Sciatic nerve (tissue), 2 donors: ENCODE results near the gene ORC4. TPM values are rescaled to one million over a fixed set of nuclear protein-coding genes. Genes with fewer than 3 reads are reported as not detected.
"Not testable (repeated sequence)": the region's sequence is repeated elsewhere in the genome, so short reads cannot be mapped to it uniquely, and the experiment has no call there.

Experiments
- ATAC-seq: fragments of 200-7000 bp; cut with Tn5 transposase; one replicate; pipeline ENCODE4 v1.9.1; 2020; ENCODE audit warnings: mild to moderate bottlenecking, moderate library complexity
- DNase-seq: peaks from one replicate; pipeline ENCODE4 v3.0.0-alpha.2; 2020; ENCODE audit warnings: low spot score
- intact Hi-C: fragments of 100-400 bp; cut with DNase I; formaldehyde crosslinking; loops from one replicate; pipeline ENCODE4 v1.14.2; 2022
- total RNA-seq: library from RNA; stranded (reverse); fragmentation: NEBNext Ultra II Directional; extraction: Animal tissue kit (Norgen Biotek cat#: 25700); gene quantifications from one replicate; pipeline ENCODE4 v1.2.1, GENCODE V29; 2021
- donor health status: DM: no; HTN: no; CAD: no.
- donor health status: DM: no; HTN: no; CAD: no.

The ORC4 gene
- total RNA-seq, 1 donor from 2014 or later = 57.3 TPM

DNA sequence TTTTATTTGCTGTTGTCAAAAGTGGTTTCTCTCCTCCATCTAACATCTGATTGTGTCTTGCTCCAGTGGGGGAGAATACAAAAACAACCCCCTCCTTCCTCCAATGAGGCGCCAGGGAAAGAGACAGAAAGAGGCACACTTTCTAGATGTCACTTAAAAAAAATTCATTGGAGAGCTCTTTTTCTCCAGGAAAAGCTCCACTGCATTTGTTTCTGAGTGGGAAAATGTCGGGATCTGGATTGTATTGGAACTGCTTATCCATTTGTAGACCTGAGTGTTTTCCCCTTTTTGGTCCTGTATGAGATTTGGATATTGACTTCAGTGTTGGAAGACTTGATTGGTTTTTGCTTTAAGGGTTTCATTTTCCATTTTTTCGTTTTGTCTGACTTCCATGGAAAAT is 1.3 kb upstream of the ORC4 start:
- intact Hi-C loops = no loop called here
- ATAC-seq (no peak), DNase-seq (no peak)

DNA sequence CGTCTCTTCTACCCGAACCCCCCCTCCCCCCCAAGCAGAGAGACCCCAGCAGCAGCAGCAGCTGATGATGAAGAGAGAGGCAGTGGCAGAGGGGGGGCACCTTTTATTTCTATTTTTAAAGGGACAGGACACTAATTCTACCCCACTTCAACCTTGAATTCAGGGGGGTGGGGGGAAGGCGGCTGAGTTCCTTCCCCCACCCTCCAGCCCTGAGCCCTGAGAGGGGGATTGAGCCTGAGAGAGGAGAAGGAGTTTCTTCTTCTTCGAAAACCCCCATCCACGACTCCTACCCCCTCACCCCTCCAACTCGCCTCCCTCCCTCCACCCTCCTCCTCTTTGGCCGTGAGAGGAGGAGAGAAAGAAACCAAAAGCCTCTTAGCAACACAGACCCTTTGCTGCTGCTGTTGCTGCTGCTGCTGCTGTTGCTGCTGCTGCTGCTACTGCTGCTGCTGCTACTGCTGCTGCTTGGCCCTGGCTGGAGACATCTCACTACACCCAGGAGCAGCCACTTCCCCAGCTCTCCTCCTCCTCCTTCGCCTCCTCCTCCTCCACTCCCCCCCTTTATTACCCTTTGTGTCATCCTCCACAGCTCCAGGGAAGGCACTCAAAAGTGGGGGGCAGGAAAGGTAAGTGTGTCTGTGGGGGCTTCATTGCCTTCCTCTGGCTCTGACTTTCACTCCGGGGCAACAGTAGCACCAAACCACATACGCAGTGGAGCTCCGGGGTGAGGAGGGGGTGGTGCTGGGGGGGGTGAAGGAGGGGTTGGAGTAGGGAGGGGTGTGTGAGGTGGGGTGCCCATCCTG is 723 bp upstream of the ORC4 start, which contains the start of gene MBD5:
Gene MBD5, plus strand, starts transcription at position 33 of the 803 bp plus-strand sequence.
- intact Hi-C loops = no loop called here
- ATAC-seq (peak; percentile 47), DNase-seq (peak; percentile 63)

DNA sequence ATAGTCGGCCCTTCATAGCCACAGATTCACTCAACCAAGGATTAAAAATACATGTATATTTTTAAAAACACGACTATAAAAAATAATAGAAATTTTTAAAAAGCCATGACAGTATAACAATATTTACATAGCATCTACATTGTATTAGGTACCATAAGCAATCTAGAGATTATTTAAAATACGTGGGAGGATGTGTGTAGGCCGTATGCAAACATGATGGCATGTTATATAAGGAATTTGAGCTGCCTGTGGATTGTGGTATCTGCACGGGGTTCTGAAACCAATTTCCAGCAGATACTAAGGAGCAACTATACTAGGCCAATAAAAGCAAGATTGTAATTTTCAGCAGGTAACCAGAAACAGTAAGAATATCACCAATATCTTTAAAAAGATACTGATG is 5.9 kb downstream of the ORC4 start:
- ATAC-seq (no peak), DNase-seq (no peak)
- intact Hi-C loops = no loop called here

DNA sequence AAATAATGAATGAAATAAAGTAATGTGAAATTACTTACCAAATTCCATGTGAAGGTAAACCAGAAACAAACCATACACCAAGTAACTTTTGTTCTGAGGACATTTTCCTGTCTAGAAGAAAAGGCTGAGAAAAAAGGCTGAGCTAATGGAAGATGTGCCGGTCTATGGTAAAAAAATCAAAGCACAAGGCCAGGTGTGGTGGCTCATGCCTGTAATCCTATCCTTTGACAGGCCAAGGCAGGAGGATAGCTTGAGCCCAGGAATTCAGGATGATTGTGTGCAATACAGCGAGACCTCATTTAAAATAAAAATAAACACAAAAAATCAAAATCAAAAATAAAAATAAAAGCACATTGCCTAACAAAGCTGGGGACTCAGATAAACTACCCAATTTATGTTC is 6.7 kb downstream of the ORC4 start:
- DNase-seq (no peak), ATAC-seq (no peak)
- intact Hi-C loops = no loop called here

DNA sequence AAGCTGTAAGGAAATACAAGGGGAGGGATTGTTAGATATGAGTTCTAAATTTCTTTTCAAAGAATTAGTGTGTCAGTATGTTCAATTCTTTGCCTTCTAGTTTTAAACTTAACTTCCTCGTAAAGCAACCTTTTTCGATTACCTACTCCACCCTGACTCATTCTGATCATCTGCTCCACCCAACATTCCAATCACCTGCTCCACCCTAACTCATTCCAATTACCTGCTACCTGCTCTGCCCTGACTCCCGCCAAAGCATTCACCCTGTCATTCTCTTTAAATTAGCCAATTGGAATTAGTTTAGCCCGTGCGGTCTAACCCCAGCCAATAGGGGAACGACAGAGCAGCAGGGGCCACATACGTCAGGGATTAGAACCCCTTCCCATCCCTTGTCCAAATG is 12.1 kb downstream of the ORC4 start:
- intact Hi-C loops = not testable (repeated sequence)

DNA sequence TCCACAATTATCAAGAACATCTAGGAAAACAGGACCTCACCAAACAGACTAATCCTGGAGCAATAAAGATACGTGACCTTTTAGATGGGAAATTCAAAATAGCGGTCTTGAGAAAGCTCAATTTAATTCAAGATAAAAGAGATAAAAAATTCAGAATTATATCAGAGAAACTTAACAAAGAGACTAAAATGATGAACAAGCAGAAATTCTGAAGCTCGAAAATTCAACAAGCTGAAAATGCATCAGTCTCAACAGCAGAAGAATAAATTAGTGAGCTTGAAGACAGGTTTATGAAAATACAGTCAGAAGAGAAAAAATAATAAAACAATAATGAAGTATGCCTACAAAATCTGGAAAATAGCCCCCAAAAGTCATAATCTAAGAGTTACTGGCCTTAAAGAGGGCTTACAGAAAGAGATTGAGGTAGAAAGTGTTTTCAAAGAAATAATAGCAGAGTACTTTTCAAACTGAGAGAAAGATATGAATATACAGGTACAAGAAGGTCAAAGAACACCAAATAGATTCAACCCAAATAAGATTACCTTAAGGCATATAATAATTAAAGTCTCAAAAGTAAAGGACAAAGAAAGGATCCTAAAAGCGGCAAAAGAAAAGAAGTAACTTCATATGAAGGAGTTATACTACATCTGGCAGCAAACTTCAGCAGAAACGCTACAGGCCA is 13.2 kb downstream of the ORC4 start:
- DNase-seq (no peak), ATAC-seq (no peak)
- intact Hi-C loops = no loop called here

More for the DNA sequence above, 12.1 kb downstream of the ORC4 start:
- not testable (repeated sequence) for ATAC-seq, DNase-seq

DNA sequence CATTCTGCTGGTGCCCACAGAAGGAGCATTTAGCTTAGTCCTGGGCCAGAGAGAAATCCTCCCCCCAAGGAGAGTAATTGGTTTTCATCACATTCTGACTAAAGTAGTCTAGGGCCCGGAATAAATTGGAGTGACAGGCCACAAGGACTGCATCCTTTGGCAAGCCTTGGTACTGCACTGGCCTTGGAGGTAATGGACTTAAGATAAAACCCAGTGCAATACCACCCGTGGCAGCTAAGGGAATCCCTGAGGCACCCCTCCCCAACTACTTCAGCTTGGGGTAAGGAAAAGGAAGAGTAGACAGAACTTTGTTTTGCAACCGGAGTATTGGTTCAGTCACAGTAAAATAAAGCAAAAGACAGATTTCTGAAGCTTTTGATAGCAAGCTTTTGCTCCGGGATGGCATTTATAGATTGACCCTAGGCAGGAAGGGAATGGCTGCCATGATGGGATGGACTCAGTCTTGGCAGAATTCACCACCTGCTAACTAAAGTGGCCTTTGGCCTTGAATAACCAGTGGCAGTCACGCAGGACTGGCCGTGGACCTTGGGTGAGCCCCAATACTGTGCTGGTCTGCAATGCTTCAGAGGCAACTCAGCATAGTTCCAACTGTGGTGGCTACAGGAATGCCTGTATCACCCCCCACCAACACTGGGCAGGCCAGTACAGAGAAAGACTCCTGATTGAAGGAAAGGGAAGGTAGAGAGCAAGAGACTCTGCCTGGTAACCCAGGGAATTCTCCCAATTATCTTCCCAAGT is 14.1 kb downstream of the ORC4 start:
- no peak for DNase-seq
- no peak for ATAC-seq
- intact Hi-C loops = no loop called here

DNA sequence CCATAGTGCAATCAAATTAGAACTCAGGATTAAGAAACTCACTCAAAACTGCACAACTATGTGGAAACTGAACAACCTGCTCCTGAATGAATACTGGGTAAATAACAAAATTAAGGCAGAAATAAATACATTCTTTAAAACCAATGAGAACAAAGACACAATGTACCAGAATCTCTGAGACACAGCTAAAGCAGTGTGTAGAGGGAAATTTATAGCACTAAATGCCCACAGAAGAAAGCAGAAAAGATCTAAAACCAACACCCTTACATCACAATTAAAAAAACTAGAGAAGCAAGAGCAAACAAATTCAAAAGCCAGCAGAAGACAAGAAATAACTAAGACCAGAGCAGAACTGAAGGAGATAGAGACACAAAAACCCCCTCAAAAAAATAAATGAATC is 18.1 kb downstream of the ORC4 start:
- not testable (repeated sequence) for DNase-seq, ATAC-seq
- intact Hi-C loops = loop anchor here (5.0 kb wide), 1 partner anchor 265 kb away; no protein-coding TSS in a partner anchor

DNA sequence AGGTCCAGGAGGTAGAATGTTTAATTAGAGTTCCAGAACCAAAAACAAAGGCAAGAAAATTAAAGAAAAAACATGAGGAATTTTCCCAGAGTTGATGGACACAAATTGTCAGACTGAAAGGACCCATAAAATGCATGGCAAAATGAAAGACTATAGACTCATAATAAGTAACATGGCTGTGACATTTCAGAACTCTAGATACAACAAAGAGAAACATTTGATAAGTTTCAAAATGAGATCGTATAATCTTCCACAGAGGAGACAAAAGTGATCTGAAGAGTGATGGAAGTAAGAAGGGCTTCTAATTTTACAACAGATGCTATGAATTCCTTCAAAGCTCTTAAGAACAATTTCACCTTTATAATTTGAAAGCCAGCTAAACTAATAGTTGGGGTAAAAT is 20.4 kb downstream of the ORC4 start:
- intact Hi-C loops = loop anchor here (5.0 kb wide), 1 partner anchor 267 kb away; no protein-coding TSS in a partner anchor
- no peak for DNase-seq
- ATAC-seq = no peak

DNA sequence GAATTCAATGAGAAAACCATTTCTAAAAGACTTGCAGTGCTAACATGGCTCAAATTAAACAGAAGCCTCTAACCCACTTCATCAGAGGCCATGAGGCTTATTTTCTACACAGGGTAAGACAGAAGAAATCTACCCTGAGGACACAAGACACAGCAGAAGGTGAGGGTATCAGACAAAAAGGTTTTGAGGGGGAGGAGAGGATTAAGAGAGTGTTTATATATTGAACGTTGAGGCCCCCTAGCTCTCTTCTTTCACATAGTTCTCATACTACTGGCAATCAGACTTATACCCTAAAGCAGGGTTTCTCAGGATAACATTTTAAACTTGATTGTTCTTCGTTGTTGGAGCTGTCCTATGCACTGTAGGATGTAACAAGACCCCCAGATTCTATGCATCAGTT is 21.4 kb downstream of the ORC4 start:
- intact Hi-C loops = no loop called here
- DNase-seq (no peak), ATAC-seq (no peak)

DNA sequence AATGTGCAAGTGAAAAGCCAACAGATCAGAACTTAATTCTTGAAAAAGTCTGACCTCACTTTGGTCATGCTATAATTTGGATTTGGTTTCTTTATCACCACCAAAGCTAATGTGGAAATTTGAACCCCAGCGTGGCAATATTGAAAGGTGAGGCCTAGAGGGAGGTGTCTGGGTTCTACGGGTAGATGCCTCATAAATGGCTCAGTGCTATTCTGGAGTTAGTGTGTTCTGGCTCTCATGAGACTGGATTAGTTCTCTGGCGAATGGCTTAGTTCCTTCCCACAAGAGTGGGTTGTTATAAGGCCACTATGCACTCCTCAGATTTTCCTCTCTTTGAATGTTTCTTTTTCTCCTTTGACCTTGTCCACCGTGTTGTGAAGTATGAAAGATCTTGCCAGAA is 22.3 kb downstream of the ORC4 start:
- intact Hi-C loops = no loop called here
- DNase-seq = no peak
- ATAC-seq = no peak

DNA sequence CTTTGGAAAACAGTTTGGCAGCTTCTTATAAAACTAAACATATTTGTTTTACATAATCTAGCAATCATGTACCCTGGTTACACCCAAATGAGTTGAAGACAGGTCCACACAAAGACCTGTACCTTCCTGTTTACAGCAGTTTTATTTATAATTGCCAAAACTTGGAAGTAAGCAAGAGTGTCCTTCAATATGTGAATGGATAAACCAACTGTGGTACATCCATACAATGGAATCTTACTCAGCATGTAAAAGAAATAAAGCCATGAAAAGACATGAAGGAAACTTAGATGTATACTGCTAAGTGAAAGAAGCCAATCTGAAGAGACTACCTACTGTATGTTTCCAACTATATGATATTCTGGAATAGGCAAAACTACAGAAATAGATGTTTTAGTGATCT is 23.7 kb downstream of the ORC4 start:
- intact Hi-C loops = no loop called here

DNA sequence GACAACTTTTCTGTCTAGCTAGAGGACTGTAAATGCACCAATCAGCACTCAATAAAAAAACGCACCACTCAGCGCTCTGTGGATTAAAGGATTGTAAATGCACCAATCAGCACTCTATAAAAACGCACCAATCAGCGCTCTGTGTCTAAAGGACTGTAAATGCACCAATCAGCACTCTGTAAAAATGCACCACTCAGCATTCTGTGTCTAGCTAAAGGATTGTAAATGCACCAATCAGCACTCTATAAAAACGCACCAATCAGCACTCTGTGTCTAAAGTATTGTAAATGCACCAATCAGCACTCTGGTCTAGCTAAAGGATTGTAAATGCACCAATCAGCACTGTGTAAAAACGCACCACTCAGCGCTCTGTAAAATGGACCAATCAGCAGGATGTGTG is 25.6 kb downstream of the ORC4 start:
- DNase-seq, intact Hi-C loops, ATAC-seq: not testable (repeated sequence)

More for the DNA sequence above, 23.7 kb downstream of the ORC4 start:
- ATAC-seq (no peak), DNase-seq (no peak)

DNA sequence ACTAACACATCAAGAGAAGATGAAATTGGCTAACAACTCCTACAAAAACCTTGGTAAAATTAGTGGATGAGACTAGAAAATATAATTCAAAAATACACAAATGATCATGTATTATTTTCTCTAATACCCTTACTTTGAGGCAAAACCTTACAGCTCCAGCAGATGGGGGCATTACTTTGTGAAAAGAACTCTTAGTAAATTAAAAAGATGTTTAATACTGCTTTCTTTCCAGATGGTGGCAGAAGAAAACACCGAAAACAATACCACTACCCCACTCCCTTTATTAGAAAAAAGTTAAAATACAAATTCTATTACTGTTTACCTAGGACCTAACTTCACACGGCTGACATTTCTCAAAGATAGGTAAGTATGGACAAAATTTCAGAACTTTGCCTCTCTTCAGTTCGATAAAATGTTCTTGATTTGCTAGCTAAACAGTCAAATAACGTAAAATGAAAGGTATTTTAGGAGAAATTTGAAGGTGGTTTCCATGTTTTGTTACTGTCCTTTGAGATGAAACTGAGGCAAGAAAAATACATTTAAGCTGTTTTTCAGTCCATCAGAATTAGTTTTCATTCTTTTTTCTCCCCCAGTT is 30.6 kb downstream of the ORC4 start:
- ATAC-seq = peak; percentile 80
- intact Hi-C loops = no loop called here

DNA sequence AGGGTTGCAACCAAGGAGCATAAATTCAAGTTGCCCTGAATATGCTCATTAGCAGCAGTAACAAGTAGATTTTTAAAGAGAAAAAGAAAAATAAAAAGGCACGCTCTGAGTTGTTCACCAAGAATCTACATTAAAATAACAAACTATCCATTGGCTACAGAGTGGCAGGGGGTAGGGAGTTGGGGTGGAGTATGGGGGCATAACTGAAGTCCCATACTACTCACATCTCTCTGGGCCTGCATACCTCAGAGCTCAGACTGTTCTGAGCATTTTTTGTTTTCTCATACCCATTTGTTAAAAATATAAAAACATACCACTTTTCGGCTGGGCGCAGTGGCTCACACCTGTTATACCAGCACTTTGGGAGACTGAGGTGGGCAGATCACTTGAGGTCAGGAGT is 31.4 kb downstream of the ORC4 start:
- intact Hi-C loops = no loop called here
- DNase-seq (no peak), ATAC-seq (no peak)

More for the DNA sequence above, 30.6 kb downstream of the ORC4 start:
- no peak for DNase-seq

DNA sequence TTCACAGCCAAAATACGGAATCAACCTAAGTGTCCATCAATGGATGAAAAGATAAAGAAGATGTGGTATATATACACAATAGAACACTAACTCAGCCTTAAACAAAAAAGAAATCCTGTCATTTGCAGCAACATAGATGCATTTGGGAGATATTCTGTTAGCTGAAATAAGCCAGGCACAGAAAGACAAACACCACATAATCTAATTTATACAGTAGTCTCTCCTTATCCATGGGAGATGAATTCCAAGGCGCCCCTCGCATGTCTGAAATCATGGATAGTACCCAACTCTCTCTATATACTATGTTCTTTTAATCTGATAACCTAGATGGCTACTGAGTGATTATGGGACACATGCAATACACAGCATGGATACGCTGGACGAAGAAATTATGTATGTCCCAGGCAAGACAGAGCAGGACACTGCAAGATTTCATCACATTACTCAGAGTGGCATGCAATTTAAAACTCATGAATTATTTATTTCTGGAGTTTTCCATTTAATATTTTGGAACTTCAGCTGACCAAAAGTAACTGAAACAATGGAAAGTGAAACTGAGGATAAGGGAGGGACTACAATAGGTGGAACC is 39.5 kb downstream of the ORC4 start:
- ATAC-seq (no peak), DNase-seq (no peak)
- intact Hi-C loops = no loop called here

DNA sequence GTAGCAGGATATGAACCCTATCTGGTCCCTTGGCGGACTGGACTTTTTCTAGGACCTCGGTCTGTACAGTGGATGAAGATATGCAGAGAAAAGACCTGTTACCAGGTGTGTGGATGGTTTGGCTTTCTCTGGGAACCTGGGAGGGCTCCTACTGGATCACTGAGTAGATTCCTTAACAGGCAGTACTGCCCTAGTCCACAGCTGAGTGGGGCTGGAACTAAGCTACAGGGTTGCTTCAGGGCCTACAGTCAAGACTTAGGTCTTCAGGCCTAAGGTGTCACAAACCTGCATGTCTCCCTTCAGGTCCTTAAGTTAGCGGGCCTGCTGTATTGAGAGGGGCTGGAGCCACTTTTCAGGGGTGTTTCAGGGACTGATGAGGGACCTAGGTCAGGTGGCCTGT is 42.9 kb downstream of the ORC4 start:
- ATAC-seq (no peak), DNase-seq (no peak)
- intact Hi-C loops = no loop called here

DNA sequence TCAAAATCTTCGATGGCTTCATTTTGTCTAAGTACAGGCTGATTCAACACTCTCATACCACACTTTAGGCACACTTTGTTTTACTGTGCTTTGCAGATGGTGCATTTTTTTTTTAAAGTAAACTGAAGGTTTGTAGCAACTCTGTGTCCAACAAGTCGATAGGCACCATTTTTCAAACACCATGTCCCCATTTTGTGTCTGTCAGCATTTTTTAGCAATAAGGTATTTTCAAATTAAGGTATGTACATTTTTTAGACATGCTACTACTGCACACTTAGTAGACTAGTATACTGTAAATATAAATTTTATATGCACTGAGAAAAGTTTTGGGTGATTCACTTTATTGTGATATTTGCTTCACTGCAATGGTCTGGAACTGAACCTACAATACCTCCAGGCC is 44.4 kb downstream of the ORC4 start:
- no peak for DNase-seq
- ATAC-seq = no peak
- intact Hi-C loops = no loop called here

DNA sequence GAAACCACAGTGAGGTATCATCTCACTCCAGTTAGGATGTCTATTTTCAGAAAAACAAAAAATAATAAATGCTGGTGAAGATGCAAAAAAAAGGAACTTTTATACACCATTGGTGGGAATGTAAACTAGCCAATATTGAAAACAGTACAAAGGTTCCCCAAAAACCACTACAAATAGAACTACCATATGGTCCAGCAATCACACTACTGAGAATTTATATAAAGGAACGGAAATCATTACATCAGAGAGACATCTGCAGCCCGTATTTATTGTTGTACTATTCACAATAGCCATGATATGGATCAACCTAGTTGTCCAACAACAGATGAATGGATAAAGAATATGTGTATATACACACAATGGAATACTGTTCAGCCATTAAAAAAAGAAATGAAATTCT is 52.0 kb downstream of the ORC4 start:
- ATAC-seq = no peak
- no peak for DNase-seq
- intact Hi-C loops = no loop called here
